Activated CD4-positive, alpha-beta T cell treated with anti-CD3 and anti-CD28 coated beads, Interleukin-2, Interleukin-6, amounts not matched to agents 100 ng/mL and 50 ng/mL, durations not matched to agents 16 hours and 8 hours (primary cell): ENCODE results near the gene MAPK1.
A peak's percentile ranks its signal among the peaks of the same experiment; 100 is the strongest.
"Not testable (repeated sequence)": the region's sequence is repeated elsewhere in the genome, so short reads cannot be mapped to it uniquely, and the experiment has no call there.

Source experiments
- DNase-seq: peaks from one replicate; pipeline ENCODE4 v3.0.0-alpha.2; 2020

Gene MAPK1

GRCh38 chr22:21744917-21745316 lies 122.5 kb downstream of the MAPK1 start:
- not testable (repeated sequence) for DNase-seq

- DNase-seq, result no peak
Observed at GRCh38 chr22:21741790-21742189, 125.7 kb downstream of the MAPK1 start.

GRCh38 chr22:21741059-21741458 lies 126.4 kb downstream of the MAPK1 start:
- no peak for DNase-seq

- DNase-seq, result no peak
Observed at GRCh38 chr22:21739828-21740377, 127.5 kb downstream of the MAPK1 start.

GRCh38 chr22:21738966-21739365 lies 128.5 kb downstream of the MAPK1 start:
- no peak for DNase-seq

GRCh38 chr22:21738081-21738480 lies 129.4 kb downstream of the MAPK1 start:
- DNase-seq, result no peak

GRCh38 chr22:21736948-21737347 lies 130.5 kb downstream of the MAPK1 start:
- DNase-seq, result no peak

GRCh38 chr22:21736084-21736642 lies 131.3 kb downstream of the MAPK1 start:
- no peak for DNase-seq

GRCh38 chr22:21735200-21736083 lies 132.0 kb downstream of the MAPK1 start, which contains the start of gene YPEL1:
YPEL1 (minus strand) TSS chr22:21735794; CDS start chr22:21710744, 25,050 bp downstream.
- DNase-seq, result peak; percentile 94

- peak; percentile 55 for DNase-seq
Observed at GRCh38 chr22:21734540-21735199, 132.8 kb downstream of the MAPK1 start.

GRCh38 chr22:21731503-21731902 lies 135.9 kb downstream of the MAPK1 start:
- DNase-seq, result no peak

- no peak for DNase-seq
Observed at GRCh38 chr22:21730535-21731308, 136.7 kb downstream of the MAPK1 start.

- not testable (repeated sequence) for DNase-seq
Observed at GRCh38 chr22:21729184-21729583, 138.3 kb downstream of the MAPK1 start.

- no peak for DNase-seq
Observed at GRCh38 chr22:21728270-21728669, 139.2 kb downstream of the MAPK1 start.

- DNase-seq, result no peak
Observed at GRCh38 chr22:21727768-21728167, 139.7 kb downstream of the MAPK1 start.

GRCh38 chr22:21727159-21727558 lies 140.3 kb downstream of the MAPK1 start:
- no peak for DNase-seq

GRCh38 chr22:21726650-21727049 lies 140.8 kb downstream of the MAPK1 start:
- DNase-seq, result peak; percentile 61

- DNase-seq, result no peak
Observed at GRCh38 chr22:21725956-21726649, 141.3 kb downstream of the MAPK1 start.

GRCh38 chr22:21724496-21724895 lies 142.9 kb downstream of the MAPK1 start:
- not testable (repeated sequence) for DNase-seq

GRCh38 chr22:21721195-21721852 lies 146.1 kb downstream of the MAPK1 start:
- DNase-seq, result not testable (repeated sequence)

- not testable (repeated sequence) for DNase-seq
Observed at GRCh38 chr22:21720191-21720859, 147.1 kb downstream of the MAPK1 start.
